GM12801 (cell line): ENCODE measurements around the gene COX19.

Experiments
- CTCF ChIP-seq: IDR thresholded peaks from one replicate; pipeline ENCODE4 v1.5.1; 2011; ENCODE audit warnings: control low read depth; ENCODE audit not compliant: insufficient read length; ENCODE audit errors: extremely low read depth

Gene COX19

GRCh38 chr7:974820-975681 is at the start of gene COX19:
COX19 (minus strand) TSS chr7:975549; CDS start chr7:975509, 40 bp downstream.
- TF ChIP-seq CTCF = no peak

DNA sequence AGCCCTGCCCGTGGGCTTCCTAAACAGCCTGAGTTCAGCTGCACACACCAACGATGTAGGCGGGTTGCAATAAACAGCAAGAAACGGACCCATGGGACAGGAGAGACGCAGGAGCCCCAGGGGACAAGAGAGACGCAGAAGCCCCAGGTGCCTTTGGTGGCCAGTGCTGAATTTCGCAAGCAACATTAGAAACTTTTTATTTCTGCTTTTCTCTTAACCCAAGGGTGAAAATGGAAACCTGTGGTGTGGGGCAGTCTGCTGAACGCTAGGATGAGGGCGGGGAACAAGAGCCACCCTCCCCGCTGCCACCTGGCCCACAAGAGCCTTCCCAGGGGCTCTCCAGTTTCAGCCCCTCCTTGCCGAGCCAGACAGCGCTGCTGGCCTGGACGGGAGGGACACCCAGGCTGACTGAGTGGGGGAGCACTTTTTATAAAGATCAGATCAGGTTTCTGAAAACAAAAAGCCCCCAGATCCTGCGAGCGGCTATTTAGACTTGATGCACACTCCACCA is 49.0 kb upstream of the COX19 start:
- TF ChIP-seq CTCF = no peak

DNA sequence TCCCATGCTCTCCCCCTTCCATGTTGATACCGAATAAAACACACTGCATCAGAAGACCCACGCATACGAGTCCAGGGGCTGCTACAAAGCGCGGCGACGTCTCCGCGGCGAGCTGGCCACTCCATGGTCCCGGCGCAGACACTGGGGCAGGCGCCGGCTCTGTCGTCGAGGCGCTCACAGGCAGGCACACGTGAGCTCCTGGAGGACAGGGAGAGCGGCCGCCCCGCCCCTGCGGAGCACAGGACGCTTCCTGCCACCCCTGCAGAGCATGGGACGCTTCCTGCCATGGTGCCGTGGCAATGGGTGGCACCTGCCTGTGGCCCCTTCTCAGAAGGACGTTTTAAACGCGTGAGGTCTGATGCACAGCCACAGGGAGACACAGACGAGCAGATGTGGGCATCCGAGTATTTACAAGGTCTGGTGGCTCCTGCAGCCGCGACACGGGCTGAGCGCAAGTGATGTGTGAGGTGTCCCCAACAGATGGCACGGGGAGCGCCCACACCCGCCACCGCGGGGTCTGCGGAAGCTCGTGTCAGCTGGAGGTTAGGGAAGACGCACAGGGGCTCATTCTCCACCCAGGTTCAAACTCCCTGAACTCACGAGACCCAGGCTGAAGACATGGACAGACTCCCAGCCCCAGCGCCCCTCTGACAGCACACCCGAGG is 47.6 kb upstream of the COX19 start:
- TF ChIP-seq CTCF = no peak

- no peak for TF ChIP-seq CTCF
Measured at GRCh38 chr7:1022356-1022755, 47.0 kb upstream of the COX19 start.

GRCh38 chr7:1021931-1022330 is 46.6 kb upstream of the COX19 start:
- no peak for TF ChIP-seq CTCF

GRCh38 chr7:1021366-1021765 is 46.0 kb upstream of the COX19 start:
- TF ChIP-seq CTCF = no peak

GRCh38 chr7:1020849-1021251 is 45.5 kb upstream of the COX19 start:
- no peak for TF ChIP-seq CTCF
